Measurements from ENCODE around the gene FBL. TPM values are rescaled to one million over a fixed set of nuclear protein-coding genes. Genes with fewer than 3 reads are reported as not detected.

Gene FBL
- total RNA-seq, 1 donor from 2014 or later: 500 TPM

Other genes starting within 250 kb of the FBL start
- gene LGALS13, start 243.9 kb downstream of the FBL start, total RNA-seq: not detected in 2 replicates
- not detected in 2 replicates for gene LGALS16, start 190.5 kb downstream of the FBL start, total RNA-seq
- not detected in 2 replicates for gene LGALS14, start 141.9 kb downstream of the FBL start, total RNA-seq
- gene CLC, start 108.3 kb downstream of the FBL start, total RNA-seq: not detected in 2 replicates
- gene LEUTX, start 67.5 kb downstream of the FBL start, total RNA-seq: not detected in 2 replicates
- gene DYRK1B, start 12.2 kb downstream of the FBL start, total RNA-seq: 3.2 and 5.8 TPM in 2 replicates
- 0.38 and 0.53 TPM in 2 replicates for gene FCGBP, start 88.3 kb upstream of the FBL start, total RNA-seq
- 89.2 and 99.3 TPM in 2 replicates for gene PSMC4, start 124.8 kb upstream of the FBL start, total RNA-seq
- gene ZNF546, start 150.7 kb upstream of the FBL start, total RNA-seq: 2.2 and 2.4 TPM in 2 replicates
- 7.9 and 11.0 TPM in 2 replicates for gene ZNF780B, start 209.9 kb upstream of the FBL start, total RNA-seq
- gene ZNF780A, start 244.6 kb upstream of the FBL start, total RNA-seq: 9.7 and 14.0 TPM in 2 replicates